Measurements from ENCODE around the gene PIP4K2B.

GRCh38 chr17:38746849-38747462 is 52.4 kb downstream of the PIP4K2B start:
- TF ChIP-seq POLR2AphosphoS5 (IDR thresholded peaks at IDR 0.05) (no peak), CTCF (IDR thresholded peaks at IDR 0.05) (no peak)

Measured in sigmoid colon (tissue), 4 donors.